ENCODE measurements around the gene GUK1. TPM values are rescaled to one million over a fixed set of nuclear protein-coding genes. Genes with fewer than 3 reads are reported as not detected.
"Not testable (repeated sequence)": the region's sequence is repeated elsewhere in the genome, so short reads cannot be mapped to it uniquely, and the experiment has no call there.

GUK1 gene
- total RNA-seq, 1 donor from 2014 or later = 220 TPM

GRCh38 chr1:228174482-228175315 lies 34.6 kb downstream of the GUK1 start:
- peak; percentile 89 for DNase-seq (ENCODE audit: low spot score)

DNA sequence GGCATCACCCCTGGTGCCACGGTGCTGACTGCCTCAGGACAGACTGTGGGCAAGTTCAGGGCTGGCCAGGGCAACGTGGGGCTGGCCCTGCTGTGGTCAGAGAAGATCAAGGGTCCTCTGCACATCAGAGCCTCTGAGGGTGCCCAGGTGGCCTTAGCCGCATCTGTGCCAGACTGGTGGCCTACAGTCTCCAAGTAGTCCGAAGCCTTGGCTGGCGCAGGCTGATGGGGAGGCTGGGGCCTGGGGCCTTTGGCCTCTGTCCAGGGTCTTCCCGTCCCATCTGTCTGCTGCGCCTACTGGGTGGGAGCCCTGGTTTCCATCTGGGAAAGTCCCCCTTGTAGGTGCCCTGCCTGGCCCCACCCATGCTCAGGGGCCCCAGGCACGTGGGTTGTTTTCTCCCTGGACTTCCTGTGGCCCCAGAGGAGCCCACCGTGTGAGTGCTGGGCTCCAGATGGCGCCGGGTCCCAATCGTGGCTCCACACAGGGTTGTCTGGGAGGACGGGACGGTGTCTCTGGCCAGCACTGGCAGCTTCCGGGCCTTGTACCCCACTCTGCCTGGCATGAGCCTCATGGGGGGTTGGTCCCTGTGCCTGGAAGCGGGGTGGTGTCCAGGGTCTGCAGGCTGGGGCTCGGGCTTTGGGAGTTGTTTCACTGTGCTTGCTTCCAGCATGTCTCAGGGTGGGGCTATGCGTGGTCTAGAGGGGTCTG lies 35.4 kb downstream of the GUK1 start:
- peak; percentile 81 for DNase-seq (ENCODE audit: low spot score)

DNA sequence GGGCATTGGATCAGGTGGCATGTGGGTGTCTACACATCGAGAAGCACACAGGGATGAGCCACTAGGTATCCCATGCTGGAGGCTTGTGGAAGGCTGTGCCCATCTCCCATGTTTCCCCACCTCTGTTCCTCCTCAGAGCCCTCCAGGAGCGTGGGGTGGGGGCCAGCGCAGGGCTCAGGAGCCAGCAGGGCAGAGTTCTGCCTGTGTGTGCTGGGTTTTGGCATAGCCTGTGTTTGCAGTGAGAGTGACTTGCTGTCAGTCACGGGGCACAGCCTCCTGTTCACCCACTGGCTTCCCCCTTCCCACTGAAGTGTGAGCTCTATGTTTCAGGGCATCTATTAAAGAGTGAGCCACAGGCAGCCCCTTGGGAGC lies 35.9 kb downstream of the GUK1 start:
- DNase-seq (ENCODE audit: low spot score) = peak; percentile 51

GRCh38 chr1:228176461-228177182 lies 36.5 kb downstream of the GUK1 start:
- DNase-seq (ENCODE audit: low spot score) = peak; percentile 77

DNA sequence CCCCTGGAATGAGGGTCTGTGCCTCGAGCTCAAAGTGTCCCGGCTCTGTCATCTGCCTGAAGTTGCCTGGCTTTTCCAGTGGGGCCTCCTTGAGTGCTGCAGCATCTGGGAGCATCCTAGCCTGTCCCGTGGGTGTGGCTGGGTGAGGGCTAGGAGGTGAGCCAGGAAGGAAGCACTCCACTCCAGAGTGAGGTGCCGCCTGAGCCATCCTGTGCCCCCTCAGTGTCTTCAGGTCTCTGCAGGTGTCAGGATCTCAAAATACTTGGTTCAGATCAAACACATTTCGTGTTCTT lies 37.0 kb downstream of the GUK1 start:
- DNase-seq (ENCODE audit: low spot score) = peak; percentile 62

DNA sequence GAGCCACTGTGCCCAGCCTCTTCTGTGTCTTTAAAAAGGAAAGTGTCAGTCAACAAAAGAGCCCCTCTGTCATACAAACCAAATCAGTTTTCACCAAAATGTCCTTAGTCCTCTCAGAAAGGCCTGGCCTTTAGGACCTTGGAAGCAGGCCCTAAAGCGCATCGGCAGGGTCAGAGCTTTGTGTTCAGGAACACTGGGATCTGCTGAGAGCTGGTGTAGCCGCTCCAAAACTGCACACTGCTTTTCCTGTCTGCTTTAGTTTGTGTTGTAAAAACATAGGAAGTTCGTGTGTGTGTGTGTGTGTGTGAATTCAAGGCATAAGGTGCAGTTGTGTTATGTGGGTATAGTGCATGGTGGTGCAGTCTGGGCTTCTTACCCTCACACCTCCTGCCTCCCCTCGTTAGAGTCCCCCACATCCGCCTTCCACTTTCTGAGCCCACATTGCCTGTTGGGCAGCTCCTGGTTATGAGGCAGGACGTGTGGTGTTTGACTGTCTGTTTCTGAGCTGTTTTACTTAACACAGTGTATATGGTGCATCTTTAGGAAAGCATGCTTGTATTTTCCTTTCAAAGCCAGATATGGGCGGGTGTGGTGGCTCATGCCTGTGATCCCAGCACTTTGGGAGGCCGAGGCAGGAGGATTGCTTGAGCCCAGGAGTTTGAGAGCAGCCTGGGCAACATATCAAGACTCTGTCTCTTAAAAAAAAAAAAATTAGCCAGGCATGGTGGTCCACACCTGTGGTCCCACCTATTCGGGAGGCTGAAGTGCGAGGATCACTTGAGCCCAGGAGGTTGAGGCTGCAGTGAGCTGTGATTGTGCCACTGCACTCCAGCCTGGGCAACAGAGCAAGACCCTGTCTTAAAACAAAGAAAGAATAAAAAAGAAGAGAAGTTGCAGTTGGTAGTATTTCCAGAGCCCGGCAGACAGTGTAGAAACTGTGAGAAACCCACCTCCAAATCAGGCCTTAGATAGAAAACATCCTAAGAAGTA lies 37.9 kb downstream of the GUK1 start:
- DNase-seq (ENCODE audit: low spot score) = peak; percentile 24

GRCh38 chr1:228178737-228179684 lies 38.9 kb downstream of the GUK1 start:
- peak; percentile 75 for DNase-seq (ENCODE audit: low spot score)

- no peak for DNase-seq (ENCODE audit: low spot score)
Observed at GRCh38 chr1:228180271-228180958, 40.3 kb downstream of the GUK1 start.

DNA sequence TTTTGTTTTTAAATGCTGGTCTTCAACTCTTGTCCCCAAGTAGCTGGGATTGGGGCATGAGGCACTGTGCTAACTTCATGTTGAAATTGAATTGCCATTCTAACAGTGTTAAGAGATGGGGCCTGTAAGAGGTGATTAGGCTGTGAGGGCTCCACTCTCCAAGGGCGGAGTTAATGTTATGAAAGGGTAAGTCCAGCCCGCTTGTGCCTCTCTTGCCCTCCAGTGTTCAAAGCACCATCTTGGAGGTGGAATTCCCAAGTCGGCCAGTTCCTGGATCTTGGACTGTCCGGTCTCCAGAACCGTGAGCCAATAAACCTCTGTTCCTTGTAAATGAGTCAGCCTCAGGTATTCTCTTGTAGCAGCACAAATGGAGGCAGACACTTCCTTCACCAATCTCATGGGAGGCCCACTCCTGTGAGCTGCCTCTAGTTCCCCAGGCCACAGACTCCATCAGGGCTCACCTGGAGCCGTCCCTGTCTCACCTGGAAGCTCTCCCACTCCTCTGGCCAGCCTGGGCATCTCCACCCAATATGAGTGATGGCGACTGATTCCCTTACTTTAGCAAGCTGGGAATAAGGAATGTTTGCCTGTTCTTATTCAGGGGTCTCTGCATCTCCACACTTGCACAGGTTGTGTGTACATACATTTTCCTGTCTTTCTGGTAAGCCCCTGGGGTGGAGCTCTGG lies 41.0 kb downstream of the GUK1 start:
- peak; percentile 74 for DNase-seq (ENCODE audit: low spot score)

GRCh38 chr1:228181645-228182034 lies 41.6 kb downstream of the GUK1 start:
- peak; percentile 71 for DNase-seq (ENCODE audit: low spot score)

DNA sequence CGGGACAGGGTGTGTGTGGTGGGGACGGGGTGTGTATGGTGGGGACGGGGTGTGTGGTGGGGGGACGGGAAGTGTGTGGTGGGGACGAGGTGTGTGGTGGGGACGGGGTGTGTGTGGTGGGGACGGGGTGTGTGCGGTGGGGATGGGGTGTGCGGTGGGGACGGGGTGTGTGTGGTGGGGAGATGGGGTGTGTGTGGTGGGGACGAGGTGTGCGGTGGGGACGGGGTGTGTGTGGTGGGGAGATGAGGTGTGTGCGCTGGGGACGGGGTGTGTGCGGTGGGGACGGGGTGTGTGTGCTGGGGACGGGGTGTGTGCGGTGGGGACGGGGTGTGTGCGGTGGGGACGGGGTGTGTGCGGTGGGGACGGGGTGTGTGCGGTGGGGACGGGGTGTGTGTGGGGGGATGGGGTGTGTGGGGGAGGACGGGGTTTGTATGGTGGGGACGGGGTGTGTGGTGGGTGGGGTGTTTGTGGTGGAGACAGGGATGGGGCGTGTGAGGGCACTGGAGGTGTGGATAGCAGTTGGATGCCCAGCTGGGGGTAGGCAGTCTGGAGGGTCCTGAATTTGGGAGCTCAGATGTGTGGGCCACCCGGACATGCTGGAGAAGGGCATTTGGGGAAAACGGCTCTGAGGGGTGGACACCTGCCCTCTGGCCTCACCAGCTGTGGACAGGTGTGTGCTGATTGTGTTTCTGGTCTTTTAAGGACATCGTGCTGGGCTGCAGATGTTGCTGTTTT lies 42.4 kb downstream of the GUK1 start:
- DNase-seq (ENCODE audit: low spot score) = peak; percentile 65

- peak; percentile 51 for DNase-seq (ENCODE audit: low spot score)
Observed at GRCh38 chr1:228184152-228184551, 44.1 kb downstream of the GUK1 start.

GRCh38 chr1:228185641-228185965 lies 45.5 kb downstream of the GUK1 start:
- peak; percentile 39 for DNase-seq (ENCODE audit: low spot score)

GRCh38 chr1:228188249-228188648 lies 48.2 kb downstream of the GUK1 start:
- DNase-seq (ENCODE audit: low spot score) = not testable (repeated sequence)

DNA sequence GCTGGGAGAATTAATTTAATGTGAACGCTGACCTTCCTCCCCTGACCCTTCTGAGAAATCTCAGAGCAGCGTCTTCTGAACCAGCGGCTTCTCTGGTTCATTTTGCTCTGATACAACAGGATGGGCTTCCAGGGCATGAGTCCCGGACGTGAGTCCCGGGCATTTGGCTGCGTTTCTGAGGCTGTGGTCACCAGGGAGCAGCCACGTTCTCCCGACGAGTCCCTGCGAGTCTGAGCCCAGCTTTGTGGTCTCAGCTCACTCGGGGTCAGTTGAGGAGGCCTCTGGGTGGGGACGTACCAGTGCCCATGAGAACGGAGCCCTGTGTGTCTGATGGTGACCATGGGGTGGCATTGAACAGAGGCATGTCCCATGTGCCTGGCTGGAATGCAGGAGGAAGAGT lies 50.1 kb downstream of the GUK1 start:
- DNase-seq (ENCODE audit: low spot score) = peak; percentile 41

DNA sequence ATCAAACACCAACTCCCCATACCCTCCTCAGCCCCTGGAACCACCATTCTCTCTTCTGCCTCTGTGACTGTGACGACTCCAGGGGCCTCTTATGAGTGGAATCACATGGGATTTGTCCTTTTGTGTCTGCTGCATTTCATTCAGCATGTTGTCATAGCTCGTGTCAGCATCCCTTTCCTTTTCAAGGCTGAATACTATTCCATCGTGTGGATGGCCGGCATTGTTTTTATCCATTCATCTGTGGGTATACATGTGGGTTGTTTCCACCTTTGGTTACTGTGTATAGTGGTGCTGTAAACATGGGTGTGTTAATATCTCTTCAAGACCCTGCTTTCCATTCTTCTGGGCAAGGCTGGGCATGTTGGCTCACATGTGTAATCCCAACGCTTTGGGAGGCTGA lies 50.7 kb downstream of the GUK1 start:
- DNase-seq (ENCODE audit: low spot score) = peak; percentile 51

- DNase-seq (ENCODE audit: low spot score) = peak; percentile 30
Observed at GRCh38 chr1:228194436-228194835, 54.4 kb downstream of the GUK1 start.

Measured in mesenteric fat pad (tissue), 1 donor.